ENCODE measurements around the gene EIF5A2.

- no peak for TF ChIP-seq CTCF (IDR thresholded peaks at IDR 0.05 in 4 of 5, conservative IDR thresholded peaks at IDR 0.05 in 1 of 5)
- no peak for TF ChIP-seq POLR2A (IDR thresholded peaks at IDR 0.05)
Measured at GRCh38 chr3:170910542-170910941, 2.1 kb upstream of the EIF5A2 start.
